Stimulated activated CD8-positive, alpha-beta memory T cell treated with anti-CD3 and anti-CD28 coated beads, Interleukin-7, amount 100 ng/mL, for 4 hours (primary cell): ENCODE data around the gene PET100.

Experiments
- DNase-seq, 2 donors: peaks; one replicate each; pipeline ENCODE4 v3.0.0-alpha.2; 2020; ENCODE audit warnings: low read depth in 2 of 2

The PET100 gene

GRCh38 chr19:7629347-7630054 lies at the start of gene PET100, which contains the start of gene XAB2:
Gene PET100, plus strand, starts transcription at chr19:7629793. Its CDS starts 41 bp downstream, at chr19:7629834.
Gene XAB2, minus strand, starts transcription at chr19:7629545. Its CDS starts 18 bp downstream, at chr19:7629527.
- peak; percentile 90 to 93 for DNase-seq

GRCh38 chr19:7582446-7582845 lies 47.1 kb upstream of the PET100 start:
- no peak for DNase-seq

- DNase-seq = no peak
These were observed 39.8 kb upstream of the PET100 start for GRCh38 chr19:7589822-7590221.

- DNase-seq = no peak
These were observed 39.3 kb upstream of the PET100 start for GRCh38 chr19:7590256-7590655.

- peak in 1 of 2 donors; percentile 29 for DNase-seq
These were observed 34.0 kb upstream of the PET100 start, which contains the start of gene CAMSAP3 for GRCh38 chr19:7595466-7596133. Gene CAMSAP3, plus strand, starts transcription at chr19:7595863. Its CDS starts 140 bp downstream, at chr19:7596003.

- no peak for DNase-seq
These were observed 33.2 kb upstream of the PET100 start for GRCh38 chr19:7596211-7596937.

GRCh38 chr19:7597689-7598088 lies 31.9 kb upstream of the PET100 start:
- DNase-seq = no peak

- DNase-seq = no peak
These were observed 31.4 kb upstream of the PET100 start for GRCh38 chr19:7598180-7598579.

GRCh38 chr19:7600721-7601120 lies 28.9 kb upstream of the PET100 start:
- no peak for DNase-seq

GRCh38 chr19:7602240-7602934 lies 27.2 kb upstream of the PET100 start:
- DNase-seq = no peak

GRCh38 chr19:7602935-7603497 lies 26.6 kb upstream of the PET100 start:
- DNase-seq = no peak

- no peak for DNase-seq
These were observed 25.7 kb upstream of the PET100 start for GRCh38 chr19:7603919-7604318.

- DNase-seq = no peak
These were observed 23.9 kb upstream of the PET100 start for GRCh38 chr19:7605490-7606222.

GRCh38 chr19:7606289-7606688 lies 23.3 kb upstream of the PET100 start:
- no peak for DNase-seq

- no peak for DNase-seq
These were observed 22.2 kb upstream of the PET100 start for GRCh38 chr19:7607212-7607873.

GRCh38 chr19:7607874-7608560 lies 21.6 kb upstream of the PET100 start:
- no peak for DNase-seq

GRCh38 chr19:7610491-7611240 lies 18.9 kb upstream of the PET100 start:
- no peak for DNase-seq

- DNase-seq = no peak
These were observed 17.9 kb upstream of the PET100 start for GRCh38 chr19:7611541-7612279.
